GM19324 (cell line): Measurements from ENCODE around the gene FSD1L.
"Not testable (repeated sequence)": the region's sequence is repeated elsewhere in the genome, so short reads cannot be mapped to it uniquely, and the experiment has no call there.

Experiments
- ATAC-seq: cut with Tn5 transposase; IDR thresholded peaks from one replicate; pipeline ENCODE4 v1.9.1; 2021; ENCODE audit warnings: mild to moderate bottlenecking, moderate library complexity; ENCODE audit not compliant: unreplicated experiment, low FRiP score

FSD1L gene

DNA sequence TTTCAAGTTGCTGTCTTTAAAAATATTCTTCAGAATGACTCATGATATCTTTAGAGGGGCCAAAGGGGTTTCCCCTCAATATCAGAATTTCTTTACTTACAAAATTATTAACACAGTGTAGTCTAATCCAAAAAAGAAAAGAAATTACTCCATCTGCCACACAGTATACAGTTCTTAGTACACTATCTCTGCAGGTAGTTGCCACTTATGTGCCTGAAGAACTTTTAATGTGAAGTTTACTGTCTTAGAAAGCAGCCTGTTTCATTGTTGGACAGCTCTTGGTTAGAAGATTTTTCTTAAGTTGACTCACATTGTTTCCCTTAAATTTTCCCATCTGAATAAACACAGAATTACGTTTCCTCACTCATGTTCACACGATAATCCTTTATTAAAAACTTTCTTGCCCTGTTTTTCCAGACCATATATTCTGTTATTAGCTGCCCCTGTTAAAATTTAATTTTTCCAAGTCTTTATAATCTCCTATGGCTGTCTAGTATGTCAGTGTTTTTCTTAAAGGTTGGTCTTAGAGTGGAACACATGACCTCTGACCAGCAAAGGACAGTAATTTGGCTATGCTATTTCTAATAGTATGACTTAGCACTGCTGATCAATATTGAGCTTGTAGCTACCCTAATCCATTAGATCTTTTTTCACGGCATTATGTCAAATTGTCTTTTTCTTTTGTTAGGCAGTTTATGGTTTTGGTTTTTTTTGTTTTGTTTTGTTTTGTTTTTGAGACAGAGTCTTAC, 88.3 kb downstream of the FSD1L start:
- ATAC-seq, result peak; percentile 37

DNA sequence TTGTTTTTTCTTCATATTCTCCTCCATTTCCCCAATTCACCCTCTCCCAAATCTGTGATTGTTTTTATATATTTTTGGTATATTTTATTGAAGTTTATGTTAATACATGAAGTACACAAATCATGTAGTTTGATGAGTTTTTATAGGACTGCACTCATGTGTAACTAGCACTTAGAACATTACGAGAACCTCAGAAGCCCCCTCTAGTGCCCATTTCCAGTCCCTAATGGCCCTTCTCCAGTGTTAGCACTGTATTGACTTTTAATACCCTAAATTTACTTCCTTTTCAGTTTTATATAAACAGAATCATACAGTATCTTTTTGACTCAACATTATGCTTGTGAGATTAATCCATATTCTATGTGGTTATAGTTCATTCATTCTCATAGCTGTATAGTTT, 91.6 kb downstream of the FSD1L start:
- no peak for ATAC-seq

DNA sequence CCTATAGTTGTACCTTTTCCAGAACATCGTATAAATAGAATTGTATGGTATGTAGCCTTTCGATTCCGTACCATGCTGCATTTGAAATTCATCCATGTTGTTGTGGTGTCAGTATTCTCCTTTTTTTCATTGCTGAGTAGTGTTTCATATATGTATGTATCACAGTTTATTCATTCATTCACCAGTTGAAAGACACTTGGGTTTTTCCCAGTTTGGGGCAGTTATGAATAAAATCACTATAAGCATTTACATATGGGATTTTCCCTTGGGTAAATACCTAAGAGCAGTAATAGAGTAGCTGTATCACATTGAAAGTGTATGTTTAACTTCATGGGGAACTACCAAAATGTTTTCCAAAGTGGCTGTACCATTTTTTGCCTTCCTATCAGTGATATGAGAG, 94.0 kb downstream of the FSD1L start:
- no peak for ATAC-seq

DNA sequence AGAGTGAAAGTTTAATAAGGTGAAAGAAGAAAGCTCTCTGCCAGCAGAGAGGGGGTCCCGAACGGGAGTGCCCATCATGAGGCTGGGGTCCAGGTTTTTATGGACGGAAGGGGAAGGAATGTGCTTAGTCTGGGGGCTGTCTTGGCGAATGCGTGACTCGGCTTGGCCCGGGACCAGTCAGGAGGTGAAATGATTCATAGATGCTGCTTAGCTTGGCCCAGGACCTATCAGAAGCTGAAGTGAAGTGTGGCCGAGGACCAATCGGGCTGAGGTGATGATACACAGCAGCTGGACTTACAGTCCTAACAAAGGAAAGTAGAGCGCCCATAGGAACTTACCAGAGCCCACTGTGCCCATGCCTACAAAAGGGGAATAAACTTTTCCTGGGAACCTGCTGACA, 106.2 kb downstream of the FSD1L start:
- no peak for ATAC-seq

DNA sequence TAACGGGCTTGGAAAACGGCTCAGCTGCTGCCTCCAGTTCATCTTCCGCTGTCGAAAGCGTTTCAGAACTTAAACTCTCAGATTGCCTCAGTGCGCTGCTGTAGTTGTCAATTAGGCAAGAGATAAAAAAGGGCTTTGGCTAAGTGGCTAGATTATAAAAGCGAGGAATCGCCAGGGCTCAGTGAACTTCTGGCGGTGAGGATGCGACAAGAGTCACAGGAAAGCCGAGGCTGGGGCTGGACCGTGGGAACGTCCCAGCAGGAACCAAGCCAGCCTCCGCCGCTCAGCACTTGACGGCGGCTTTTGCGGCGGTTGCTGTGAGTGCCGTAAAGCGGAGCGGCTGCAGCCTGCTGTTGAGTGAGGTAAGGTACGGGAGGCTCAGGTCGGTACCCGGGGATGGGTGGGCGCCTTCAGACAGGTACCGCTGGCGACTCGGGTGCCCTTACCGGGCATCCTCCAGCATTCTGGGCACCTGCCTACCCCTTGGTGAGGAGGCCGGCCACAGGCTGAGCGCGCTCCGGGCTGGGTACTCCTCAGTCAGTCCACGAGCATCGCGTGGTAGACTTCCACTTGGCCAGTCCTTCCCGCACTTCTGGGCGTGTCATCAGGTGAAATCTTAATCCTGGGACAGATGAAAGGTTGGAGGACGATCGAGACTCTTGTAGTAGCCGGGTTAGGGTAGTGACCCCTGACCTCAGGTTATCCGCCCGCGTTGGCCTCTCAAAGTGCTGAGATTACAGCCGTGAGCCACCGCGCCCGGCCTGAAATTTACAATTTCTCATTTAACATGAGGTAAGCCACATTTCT, 110.2 kb downstream of the FSD1L start, which contains the start of gene FKTN:
Gene FKTN, plus strand, starts transcription at position 328 of the 807 bp plus-strand sequence. CDS start 16,902 bp downstream, outside the sequence.
- peak; percentile 98 for ATAC-seq

DNA sequence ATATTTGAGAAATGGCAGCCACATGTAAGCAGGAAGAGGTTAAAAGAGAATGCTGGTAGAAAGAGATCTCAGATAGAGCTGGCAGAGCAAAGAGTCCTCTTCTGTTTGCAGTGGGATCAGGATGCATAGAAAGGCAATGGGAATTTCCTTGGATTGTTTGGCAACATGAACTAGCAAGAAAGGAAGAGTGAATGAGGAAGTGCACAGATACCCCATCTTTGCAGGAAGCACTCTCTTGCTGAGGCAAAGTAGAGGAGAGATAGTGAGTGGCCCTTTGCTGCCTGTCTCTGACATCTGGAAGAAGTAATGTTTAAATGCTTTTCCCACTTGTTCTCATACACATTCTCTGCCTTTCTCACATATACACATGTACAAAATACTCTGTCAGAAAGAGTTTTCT, 124.6 kb downstream of the FSD1L start:
- no peak for ATAC-seq

DNA sequence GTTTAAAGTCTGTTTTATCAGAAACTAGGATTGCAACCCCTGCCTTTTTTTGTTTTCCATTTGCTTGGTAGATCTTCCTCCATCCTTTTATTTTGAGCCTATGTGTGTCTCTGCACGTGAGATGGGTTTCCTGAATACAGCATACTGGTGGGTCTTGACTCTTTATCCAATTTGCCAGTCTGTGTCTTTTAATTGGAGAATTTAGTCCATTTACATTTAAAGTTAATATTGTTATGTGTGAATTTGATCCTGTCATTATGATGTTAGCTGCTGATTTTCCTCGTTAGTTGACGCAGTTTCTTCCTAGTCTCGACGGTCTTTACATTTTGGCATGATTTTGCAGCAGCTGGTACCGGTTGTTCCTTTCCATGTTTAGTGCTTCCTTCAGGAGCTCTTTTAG, 132.1 kb downstream of the FSD1L start:
- ATAC-seq, result not testable (repeated sequence)

DNA sequence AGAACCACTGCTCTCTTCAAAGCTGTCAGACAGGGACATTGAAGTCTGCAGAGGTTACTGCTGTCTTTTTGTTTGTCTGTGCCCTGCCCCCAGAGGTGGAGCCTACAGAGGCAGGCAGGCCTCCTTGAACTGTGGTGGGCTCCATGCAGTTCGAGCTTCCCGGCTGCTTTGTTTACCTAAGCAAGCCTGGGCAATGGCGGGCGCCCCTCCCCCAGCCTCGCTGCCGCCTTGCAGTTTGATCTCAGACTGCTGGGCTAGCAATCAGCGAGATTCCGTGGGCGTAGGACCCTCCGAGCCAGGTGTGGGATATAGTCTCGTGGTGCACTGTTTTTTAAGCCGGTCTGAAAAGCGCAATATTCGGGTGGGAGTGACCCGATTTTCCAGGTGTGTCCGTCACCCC, 133.7 kb downstream of the FSD1L start:
- ATAC-seq, result not testable (repeated sequence)

DNA sequence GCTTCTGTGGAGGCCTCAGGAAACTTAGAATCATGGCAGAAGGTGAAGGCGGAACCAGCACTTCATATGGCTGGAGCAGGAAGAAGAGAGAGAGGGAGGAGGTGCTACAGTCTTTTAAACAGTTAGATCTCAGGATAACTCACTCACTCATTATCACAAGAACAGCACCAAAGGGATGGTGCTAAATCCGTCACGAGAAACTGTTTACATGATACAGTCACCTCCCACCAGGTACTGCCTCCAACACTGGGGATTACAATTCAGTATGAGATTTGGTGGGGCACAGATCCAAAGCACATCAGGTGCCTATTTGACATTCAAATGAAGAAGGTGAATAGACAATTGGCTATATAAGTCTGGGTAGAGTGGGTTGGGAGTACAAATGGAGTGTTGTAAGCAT, 145.3 kb downstream of the FSD1L start:
- ATAC-seq, result no peak
